ENCODE results near the gene ITPR2. TPM values are rescaled to one million over a fixed set of nuclear protein-coding genes. Genes with fewer than 3 reads are reported as not detected.

The ITPR2 gene
- total RNA-seq, 1 experiment from 2014 or later: 41.6 TPM

GRCh38 chr12:26769611-26770010, 63.4 kb downstream of the ITPR2 start:
- H3K4me1 ChIP-seq: peaks cover 12% of the 10 kb centered on the region; the same call in 1 of the 2 replicates
- no peak overlapping the region for H3K4me3 Mint-ChIP-seq (ENCODE audit: unreplicated experiment)
- no peaks in the 10 kb centered on the region for H3K36me3 ChIP-seq (ENCODE audit: control insufficient read depth, insufficient read depth, low read length)
- peaks cover 8% of the 10 kb centered on the region for H3K4me1 Mint-ChIP-seq (ENCODE audit: low read depth, unreplicated experiment)
- no peaks in the 10 kb centered on the region for H3K27me3 ChIP-seq (replicated peaks; ENCODE audit: control insufficient read depth, insufficient read depth, low read length)
- no peaks in the 10 kb centered on the region for H3K9me3 ChIP-seq
- TF ChIP-seq, protein P1, sequence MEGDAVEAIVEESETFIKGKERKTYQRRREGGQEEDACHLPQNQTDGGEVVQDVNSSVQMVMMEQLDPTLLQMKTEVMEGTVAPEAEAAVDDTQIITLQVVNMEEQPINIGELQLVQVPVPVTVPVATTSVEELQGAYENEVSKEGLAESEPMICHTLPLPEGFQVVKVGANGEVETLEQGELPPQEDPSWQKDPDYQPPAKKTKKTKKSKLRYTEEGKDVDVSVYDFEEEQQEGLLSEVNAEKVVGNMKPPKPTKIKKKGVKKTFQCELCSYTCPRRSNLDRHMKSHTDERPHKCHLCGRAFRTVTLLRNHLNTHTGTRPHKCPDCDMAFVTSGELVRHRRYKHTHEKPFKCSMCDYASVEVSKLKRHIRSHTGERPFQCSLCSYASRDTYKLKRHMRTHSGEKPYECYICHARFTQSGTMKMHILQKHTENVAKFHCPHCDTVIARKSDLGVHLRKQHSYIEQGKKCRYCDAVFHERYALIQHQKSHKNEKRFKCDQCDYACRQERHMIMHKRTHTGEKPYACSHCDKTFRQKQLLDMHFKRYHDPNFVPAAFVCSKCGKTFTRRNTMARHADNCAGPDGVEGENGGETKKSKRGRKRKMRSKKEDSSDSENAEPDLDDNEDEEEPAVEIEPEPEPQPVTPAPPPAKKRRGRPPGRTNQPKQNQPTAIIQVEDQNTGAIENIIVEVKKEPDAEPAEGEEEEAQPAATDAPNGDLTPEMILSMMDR (IDR thresholded peaks at IDR 0.05; ENCODE audit: insufficient read depth in 1 of 2, low read depth in 1 of 2, low read length in 1 of 2, severe bottlenecking in 1 of 2, unreplicated experiment in 1 of 2): no peak
- no peaks in the 10 kb centered on the region for H3K27me3 Mint-ChIP-seq (ENCODE audit: insufficient read depth, unreplicated experiment)
- ChIA-PET CTCF (no interaction called here), POLR2A (no interaction called here)
- intact Hi-C loops (cut with micrococcal nuclease; ENCODE audit: unreplicated experiment): loop anchor here (2.0 kb wide), 1 partner anchor 63 kb away; the partner anchor contains the start of gene ITPR2
- no peaks in the 10 kb centered on the region for H3K9me3 Mint-ChIP-seq (ENCODE audit: unreplicated experiment)
- H3K4me3 ChIP-seq (ENCODE audit: low read depth, low read length): no peak overlapping the region
- H3K36me3 Mint-ChIP-seq (ENCODE audit: insufficient read depth, unreplicated experiment): no peaks in the 10 kb centered on the region
- BruUV-seq (replicated peaks): no TSS peak
- H3K27ac Mint-ChIP-seq (ENCODE audit: unreplicated experiment): no peak overlapping the region
- DNase-seq: no peak

DNA sequence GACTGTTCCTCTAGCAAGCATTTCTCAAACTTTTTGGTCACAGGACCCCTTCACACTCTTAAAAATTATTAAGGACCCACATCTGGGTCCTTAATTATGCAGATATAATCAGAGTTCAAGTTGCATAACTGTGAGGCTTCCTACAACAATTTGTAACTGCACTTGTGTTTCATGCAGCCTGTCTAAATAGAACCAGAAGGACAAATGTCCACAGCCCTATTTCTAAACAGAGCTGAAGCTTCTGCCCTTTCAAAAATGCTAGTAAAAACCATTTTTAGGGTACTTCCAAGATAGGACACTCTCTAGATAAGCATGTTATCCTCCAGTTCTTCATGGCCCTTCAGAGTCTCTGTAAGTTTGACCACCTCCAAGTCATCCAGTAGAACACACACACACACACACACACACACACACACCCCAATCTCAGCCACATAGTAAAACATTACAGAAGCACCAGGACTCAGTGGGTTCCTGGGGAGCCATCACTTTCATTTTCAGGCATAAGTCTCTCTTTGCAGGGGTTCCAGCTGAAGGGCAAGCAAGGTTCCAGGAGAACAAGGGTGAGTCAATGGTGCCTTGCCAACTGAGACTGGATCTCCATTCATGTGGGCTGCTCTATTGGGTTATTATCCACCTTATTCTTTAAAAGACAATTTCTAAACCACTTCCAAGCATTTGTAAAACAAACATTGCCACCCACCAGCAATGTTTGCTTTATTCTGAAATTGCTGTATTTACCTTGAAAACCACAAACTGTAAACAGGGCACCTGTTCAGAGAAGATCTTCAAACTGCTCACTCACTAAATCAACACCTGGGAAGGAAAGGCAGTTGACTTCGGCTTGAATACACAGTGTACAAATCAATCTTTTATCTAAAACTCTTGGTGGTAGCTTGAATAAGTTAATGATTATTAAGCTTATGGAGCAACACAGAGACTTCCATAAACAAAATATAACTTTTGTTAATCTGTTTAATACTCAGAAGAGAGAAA, 64.1 kb downstream of the ITPR2 start:
- no peaks in the 10 kb centered on the region for H3K9me3 Mint-ChIP-seq (ENCODE audit: unreplicated experiment)
- no peaks in the 10 kb centered on the region for H3K27me3 ChIP-seq (replicated peaks; ENCODE audit: control insufficient read depth, insufficient read depth, low read length)
- H3K4me3 ChIP-seq (ENCODE audit: low read depth, low read length): no peak overlapping the region
- ChIA-PET CTCF (no interaction called here), POLR2A (no interaction called here)
- no peak overlapping the region for H3K4me3 Mint-ChIP-seq (ENCODE audit: unreplicated experiment)
- no peaks in the 10 kb centered on the region for H3K36me3 ChIP-seq (ENCODE audit: control insufficient read depth, insufficient read depth, low read length)
- H3K27ac Mint-ChIP-seq (ENCODE audit: unreplicated experiment): peak overlapping the region; percentile 17
- DNase-seq: peak in 1 of 2 experiments; percentile 51
- peaks cover 12% of the 10 kb centered on the region for H3K4me1 ChIP-seq
- H3K9me3 ChIP-seq: no peaks in the 10 kb centered on the region
- H3K27me3 Mint-ChIP-seq (ENCODE audit: insufficient read depth, unreplicated experiment): no peaks in the 10 kb centered on the region
- H3K36me3 Mint-ChIP-seq (ENCODE audit: insufficient read depth, unreplicated experiment): no peaks in the 10 kb centered on the region
- TF ChIP-seq, protein P1 (IDR thresholded peaks at IDR 0.05; ENCODE audit: insufficient read depth in 1 of 2, low read depth in 1 of 2, low read length in 1 of 2, severe bottlenecking in 1 of 2, unreplicated experiment in 1 of 2): no peak
- intact Hi-C loops (cut with micrococcal nuclease; ENCODE audit: unreplicated experiment): loop anchor here (2.0 kb wide), 1 partner anchor 64 kb away; the partner anchor contains the start of gene ITPR2
- peaks cover 12% of the 10 kb centered on the region for H3K4me1 Mint-ChIP-seq (ENCODE audit: low read depth, unreplicated experiment)
- no TSS peak for BruUV-seq (replicated peaks)

DNA sequence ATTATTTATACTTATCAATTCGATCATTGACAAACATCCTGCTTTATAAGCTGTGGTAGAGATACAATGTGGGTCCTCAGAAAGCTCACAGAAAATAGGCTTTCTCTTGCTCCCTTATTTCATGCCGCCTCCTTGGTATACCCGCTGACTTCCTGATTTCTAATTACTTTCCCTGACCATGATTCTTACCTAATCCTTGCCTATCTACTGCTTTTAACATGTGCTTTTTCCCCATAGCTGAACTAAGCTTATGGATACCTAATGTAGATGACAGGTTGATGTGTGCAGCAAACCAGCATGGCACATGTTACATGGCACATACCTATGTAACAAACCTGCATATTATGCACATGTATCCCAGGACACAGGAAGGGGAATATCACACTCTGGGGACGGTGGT, 65.1 kb downstream of the ITPR2 start:
- Mint-ChIP-seq H3K4me3 (ENCODE audit: unreplicated experiment) (no peak overlapping the region), H3K27me3 (ENCODE audit: insufficient read depth, unreplicated experiment) (no peaks in the 10 kb centered on the region), H3K4me1 (ENCODE audit: low read depth, unreplicated experiment) (peaks cover 16% of the 10 kb centered on the region), H3K9me3 (ENCODE audit: unreplicated experiment) (no peaks in the 10 kb centered on the region), H3K36me3 (ENCODE audit: insufficient read depth, unreplicated experiment) (no peaks in the 10 kb centered on the region), H3K27ac (ENCODE audit: unreplicated experiment) (no peak overlapping the region)
- BruUV-seq (replicated peaks): no TSS peak
- Histone ChIP-seq H3K4me3 (ENCODE audit: low read depth, low read length) (no peak overlapping the region), H3K9me3 (no peaks in the 10 kb centered on the region), H3K27me3 (replicated peaks; ENCODE audit: control insufficient read depth, insufficient read depth, low read length) (no peaks in the 10 kb centered on the region), H3K36me3 (ENCODE audit: control insufficient read depth, insufficient read depth, low read length) (no peaks in the 10 kb centered on the region), H3K4me1 (peaks cover 12% of the 10 kb centered on the region)
- intact Hi-C loops (cut with micrococcal nuclease; ENCODE audit: unreplicated experiment): loop anchor here (2.0 kb wide), 1 partner anchor 65 kb away; the partner anchor contains the start of gene ITPR2
- ChIA-PET POLR2A (no interaction called here), CTCF (no interaction called here)
- TF ChIP-seq, protein P1 (IDR thresholded peaks at IDR 0.05; ENCODE audit: insufficient read depth in 1 of 2, low read depth in 1 of 2, low read length in 1 of 2, severe bottlenecking in 1 of 2, unreplicated experiment in 1 of 2): no peak
- DNase-seq: no peak

Measured in Caco-2 (cell line).